Adipocyte (in vitro differentiated cells): ENCODE measurements around the gene DMD.

Experiments
- DNase-seq: peaks from one replicate; pipeline ENCODE4 v3.0.0-alpha.2; 2015; ENCODE audit warnings: low read depth
- H3K27me3 ChIP-seq: replicated peaks from 2 replicates; pipeline ENCODE4 v1.7.0; 2013; ENCODE audit warnings: mild to moderate bottlenecking, low read length, moderate library complexity; ENCODE audit not compliant: control insufficient read depth, insufficient read depth
- H3K36me3 ChIP-seq: 2 replicates; pipeline ENCODE4 v1.7.0; 2013; ENCODE audit warnings: low read length, mild to moderate bottlenecking, moderate library complexity; ENCODE audit not compliant: control insufficient read depth, insufficient read depth, severe bottlenecking
- H3K4me1 ChIP-seq: 2 replicates; pipeline ENCODE4 v1.7.0; 2013; ENCODE audit warnings: mild to moderate bottlenecking, low read length, moderate library complexity; ENCODE audit not compliant: control insufficient read depth, insufficient read depth
- H3K4me3 ChIP-seq: 2 replicates; pipeline ENCODE4 v1.7.0; 2013; ENCODE audit warnings: mild to moderate bottlenecking, low read length, moderate library complexity
- H3K9ac ChIP-seq: 2 replicates; pipeline ENCODE4 v1.7.0; 2013; ENCODE audit warnings: mild to moderate bottlenecking, low read length, moderate library complexity
- H3K9me3 ChIP-seq: 2 replicates; pipeline ENCODE4 v1.7.0; 2013; ENCODE audit warnings: mild to moderate bottlenecking, low read length, moderate library complexity; ENCODE audit not compliant: control insufficient read depth

DMD gene

GRCh38 chrX:32489125-32489524 lies 722.2 kb downstream of the DMD start:
- no peak for DNase-seq
- no peak overlapping the region for H3K9ac ChIP-seq
- no peaks in the 10 kb centered on the region for H3K9me3 ChIP-seq
- H3K4me1 ChIP-seq = peaks cover 3% of the 10 kb centered on the region
- H3K4me3 ChIP-seq = no peak overlapping the region
- H3K27me3 ChIP-seq = no peaks in the 10 kb centered on the region
- no peaks in the 10 kb centered on the region for H3K36me3 ChIP-seq

GRCh38 chrX:32483534-32484136 lies 727.7 kb downstream of the DMD start:
- Histone ChIP-seq H3K9ac (no peak overlapping the region), H3K4me3 (no peak overlapping the region), H3K36me3 (no peaks in the 10 kb centered on the region), H3K27me3 (no peaks in the 10 kb centered on the region), H3K9me3 (no peaks in the 10 kb centered on the region), H3K4me1 (peaks cover 3% of the 10 kb centered on the region)
- DNase-seq = peak; percentile 13

- H3K4me1 ChIP-seq = peaks cover 3% of the 10 kb centered on the region
- H3K9me3 ChIP-seq = no peaks in the 10 kb centered on the region
- H3K9ac ChIP-seq = no peak overlapping the region
- no peak for DNase-seq
- no peaks in the 10 kb centered on the region for H3K27me3 ChIP-seq
- no peak overlapping the region for H3K4me3 ChIP-seq
- no peaks in the 10 kb centered on the region for H3K36me3 ChIP-seq
These were observed 731.3 kb downstream of the DMD start for GRCh38 chrX:32480019-32480418.

DNA sequence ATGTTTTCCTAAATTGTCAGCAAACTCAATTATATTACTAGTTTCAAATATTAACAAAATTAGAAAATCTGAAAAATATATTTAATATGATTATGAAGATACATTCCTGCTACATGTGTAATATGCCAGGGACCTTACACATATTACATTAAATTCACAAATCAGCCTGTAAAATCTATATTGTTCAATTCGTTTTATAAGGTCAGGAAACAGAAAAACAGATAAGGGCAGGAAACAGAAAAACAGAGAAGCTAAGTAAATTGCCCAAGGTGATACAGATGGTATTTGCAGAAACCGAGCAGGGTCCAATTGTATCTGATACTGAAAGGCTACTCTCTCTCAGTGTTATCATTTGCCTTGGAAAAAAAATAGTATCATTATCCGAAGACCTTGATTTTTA lies 739.0 kb downstream of the DMD start:
- no peaks in the 10 kb centered on the region for H3K27me3 ChIP-seq

DNA sequence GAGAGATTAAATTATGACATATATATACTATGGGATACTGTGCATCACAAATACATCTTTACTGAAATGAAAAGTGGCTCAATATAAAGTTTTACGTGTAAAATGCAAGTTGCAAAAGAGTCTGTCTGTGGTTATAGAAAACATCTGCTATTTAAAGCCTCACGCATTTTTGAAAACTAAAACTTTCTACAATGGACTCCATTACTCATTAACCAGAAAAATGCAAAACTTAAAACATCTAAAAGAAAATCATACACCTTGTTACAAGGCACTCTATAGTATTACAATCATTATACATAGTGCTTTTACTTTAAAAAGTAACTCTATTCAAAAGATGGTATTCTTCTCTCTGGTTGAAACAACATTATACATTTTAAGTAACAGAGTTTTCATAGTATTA lies 755.6 kb downstream of the DMD start:
- Histone ChIP-seq H3K4me1 (no peaks in the 10 kb centered on the region), H3K36me3 (no peaks in the 10 kb centered on the region), H3K4me3 (no peak overlapping the region), H3K9ac (no peak overlapping the region), H3K27me3 (no peaks in the 10 kb centered on the region), H3K9me3 (no peaks in the 10 kb centered on the region)
- DNase-seq = no peak

More for the DNA sequence above, 739.0 kb downstream of the DMD start:
- no peaks in the 10 kb centered on the region for H3K4me1 ChIP-seq
- H3K9me3 ChIP-seq = no peaks in the 10 kb centered on the region
- DNase-seq = no peak
- H3K36me3 ChIP-seq = no peaks in the 10 kb centered on the region
- H3K4me3 ChIP-seq = no peak overlapping the region
- no peak overlapping the region for H3K9ac ChIP-seq

DNA sequence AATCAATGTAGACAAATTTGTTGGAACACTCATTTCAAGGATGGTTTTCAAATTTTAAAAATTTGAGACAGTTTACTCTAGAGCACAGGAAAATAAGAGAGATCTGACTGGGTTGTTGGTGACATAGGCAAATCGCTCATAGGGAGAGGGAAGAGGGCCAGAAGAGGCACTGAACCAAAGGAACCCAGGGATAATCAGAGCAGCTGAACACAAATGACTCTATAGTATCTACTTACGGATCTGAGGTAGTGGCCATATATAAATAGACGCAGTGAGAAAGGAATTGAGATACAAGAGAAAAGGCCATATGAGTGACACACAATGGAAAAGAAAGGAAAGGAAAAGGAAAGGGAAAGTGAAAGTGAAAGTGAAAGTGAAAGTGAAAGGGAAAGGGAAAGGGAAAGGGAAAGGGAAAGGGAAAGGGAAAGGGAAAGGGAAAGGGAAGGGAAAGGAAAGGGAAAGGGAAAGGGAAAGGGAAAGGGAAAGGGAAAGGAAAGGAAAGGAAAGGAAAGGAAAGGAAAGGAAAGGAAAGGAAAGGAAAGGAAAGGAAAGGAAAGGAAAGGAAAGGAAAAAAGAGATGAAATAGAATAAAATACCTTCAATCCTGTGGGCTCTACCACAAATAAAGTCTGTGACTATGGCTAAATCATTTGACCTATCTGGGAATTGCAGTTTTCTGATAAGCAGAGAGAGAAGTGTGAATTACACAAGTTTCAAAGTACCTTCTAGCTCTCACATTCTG lies 759.2 kb downstream of the DMD start:
- no peak overlapping the region for H3K4me3 ChIP-seq
- no peaks in the 10 kb centered on the region for H3K36me3 ChIP-seq
- no peak for DNase-seq
- no peaks in the 10 kb centered on the region for H3K27me3 ChIP-seq
- no peak overlapping the region for H3K9ac ChIP-seq
- no peaks in the 10 kb centered on the region for H3K9me3 ChIP-seq
- no peaks in the 10 kb centered on the region for H3K4me1 ChIP-seq

- H3K4me3 ChIP-seq = no peak overlapping the region
- no peaks in the 10 kb centered on the region for H3K27me3 ChIP-seq
- H3K36me3 ChIP-seq = no peaks in the 10 kb centered on the region
- no peaks in the 10 kb centered on the region for H3K9me3 ChIP-seq
- no peaks in the 10 kb centered on the region for H3K4me1 ChIP-seq
- no peak overlapping the region for H3K9ac ChIP-seq
- no peak for DNase-seq
These were observed 762.4 kb downstream of the DMD start for GRCh38 chrX:32448945-32449344.

GRCh38 chrX:32448320-32448719 lies 763.0 kb downstream of the DMD start:
- no peak for DNase-seq
- no peak overlapping the region for H3K4me3 ChIP-seq
- no peak overlapping the region for H3K9ac ChIP-seq
- H3K27me3 ChIP-seq = no peaks in the 10 kb centered on the region
- H3K4me1 ChIP-seq = no peaks in the 10 kb centered on the region
- H3K36me3 ChIP-seq = no peaks in the 10 kb centered on the region
- no peaks in the 10 kb centered on the region for H3K9me3 ChIP-seq

GRCh38 chrX:32447640-32448039 lies 763.7 kb downstream of the DMD start:
- Histone ChIP-seq H3K36me3 (no peaks in the 10 kb centered on the region), H3K27me3 (no peaks in the 10 kb centered on the region), H3K4me3 (no peak overlapping the region), H3K9ac (no peak overlapping the region), H3K9me3 (no peaks in the 10 kb centered on the region), H3K4me1 (no peaks in the 10 kb centered on the region)
- DNase-seq = no peak

DNA sequence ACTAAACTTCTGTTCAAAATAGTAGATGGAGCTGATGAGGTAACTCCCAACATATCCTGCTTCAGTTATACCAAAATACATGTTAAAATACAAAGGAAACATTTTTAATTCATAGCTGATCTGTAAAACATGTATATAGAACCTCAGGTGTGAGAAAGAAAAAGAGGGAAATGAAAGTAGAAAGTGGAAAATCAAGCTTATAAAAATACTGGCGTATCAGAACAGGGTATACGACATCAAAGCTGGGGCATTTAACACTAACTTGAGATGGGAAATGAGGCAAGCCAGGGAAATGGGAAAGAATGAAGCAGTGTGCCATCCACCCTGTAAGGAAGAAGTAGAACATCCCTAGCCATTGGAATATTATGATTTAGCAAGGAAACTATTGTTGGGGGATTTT lies 767.5 kb downstream of the DMD start:
- no peaks in the 10 kb centered on the region for H3K36me3 ChIP-seq
- H3K9me3 ChIP-seq = no peaks in the 10 kb centered on the region
- H3K27me3 ChIP-seq = no peaks in the 10 kb centered on the region
- H3K4me1 ChIP-seq = no peaks in the 10 kb centered on the region
- H3K9ac ChIP-seq = no peak overlapping the region
- DNase-seq = no peak
- no peak overlapping the region for H3K4me3 ChIP-seq

DNA sequence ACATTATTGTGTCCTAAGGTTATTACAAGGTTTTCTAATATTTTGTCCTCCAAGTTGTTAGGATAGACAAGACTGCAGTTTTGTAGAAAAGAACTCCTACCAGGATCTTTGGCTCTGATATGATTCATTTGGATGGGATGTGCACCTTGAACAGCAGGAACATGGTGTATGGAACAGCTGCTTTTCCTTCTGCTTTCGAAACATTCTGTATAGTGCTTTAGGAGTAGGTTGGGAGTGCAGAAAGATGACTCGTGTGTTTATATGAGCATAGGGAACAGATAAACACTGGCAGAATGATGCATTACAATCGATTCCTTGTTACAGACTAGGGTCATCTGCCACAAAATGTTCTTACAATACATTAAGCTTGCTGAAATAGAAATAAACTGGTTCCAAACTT lies 790.1 kb downstream of the DMD start:
- Histone ChIP-seq H3K9ac (no peak overlapping the region), H3K4me1 (no peaks in the 10 kb centered on the region), H3K36me3 (no peaks in the 10 kb centered on the region), H3K4me3 (no peak overlapping the region), H3K27me3 (no peaks in the 10 kb centered on the region), H3K9me3 (no peaks in the 10 kb centered on the region)
- no peak for DNase-seq

- no peak for DNase-seq
- H3K4me3 ChIP-seq = no peak overlapping the region
- no peaks in the 10 kb centered on the region for H3K36me3 ChIP-seq
- no peak overlapping the region for H3K9ac ChIP-seq
- H3K9me3 ChIP-seq = no peaks in the 10 kb centered on the region
- H3K27me3 ChIP-seq = no peaks in the 10 kb centered on the region
- no peaks in the 10 kb centered on the region for H3K4me1 ChIP-seq
These were observed 803.0 kb downstream of the DMD start for GRCh38 chrX:32408389-32408788.
